NCI-H128 (cell line): ENCODE measurements around the gene DAAM2.

Experiments
- DNase-seq: peaks from one replicate; lab custom pipeline; 2025; ENCODE audit not compliant: unreplicated experiment; lab: John Stamatoyannopoulos, UW

DAAM2 gene

GRCh38 chr6:39904946-39905639 is 112.9 kb downstream of the DAAM2 start:
- DNase-seq: no peak

- no peak for DNase-seq
Observed at GRCh38 chr6:39905640-39905975, 113.4 kb downstream of the DAAM2 start.

- DNase-seq: no peak
Observed at GRCh38 chr6:39906318-39906761, 114.2 kb downstream of the DAAM2 start.

DNA sequence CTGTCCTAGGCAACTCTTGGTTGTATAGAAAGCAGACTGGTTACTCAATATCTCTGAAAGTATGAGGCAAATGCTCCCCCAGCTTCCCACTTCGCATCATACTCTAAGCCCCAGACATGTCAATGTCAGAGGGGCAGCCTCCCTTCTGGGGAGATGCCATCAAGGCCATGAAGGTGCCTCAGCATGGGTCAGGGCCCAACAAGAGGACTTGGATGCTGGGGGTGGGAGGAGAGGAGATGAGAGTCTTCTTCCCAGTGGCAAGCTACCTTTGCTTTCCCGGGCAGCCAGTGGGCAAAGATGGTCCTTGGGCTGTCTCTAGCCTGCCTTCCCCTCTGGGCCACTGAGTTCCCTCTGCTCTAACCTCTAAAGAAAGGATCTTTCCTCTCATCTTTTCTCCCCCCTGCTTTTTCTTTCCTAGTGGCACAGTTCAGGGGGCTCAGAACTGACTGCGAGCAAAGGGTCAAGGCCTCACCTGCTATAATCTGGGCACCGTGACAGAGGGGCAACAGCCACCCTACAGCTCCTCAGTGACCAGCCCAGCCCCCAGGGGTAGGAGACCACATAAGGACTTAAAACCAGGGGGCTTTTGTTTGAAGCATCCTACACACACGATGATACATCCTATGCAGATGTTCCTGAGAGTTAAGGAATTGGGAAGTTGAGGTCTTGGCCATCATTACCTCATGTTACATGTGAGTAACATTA is 115.8 kb downstream of the DAAM2 start:
- no peak for DNase-seq

DNA sequence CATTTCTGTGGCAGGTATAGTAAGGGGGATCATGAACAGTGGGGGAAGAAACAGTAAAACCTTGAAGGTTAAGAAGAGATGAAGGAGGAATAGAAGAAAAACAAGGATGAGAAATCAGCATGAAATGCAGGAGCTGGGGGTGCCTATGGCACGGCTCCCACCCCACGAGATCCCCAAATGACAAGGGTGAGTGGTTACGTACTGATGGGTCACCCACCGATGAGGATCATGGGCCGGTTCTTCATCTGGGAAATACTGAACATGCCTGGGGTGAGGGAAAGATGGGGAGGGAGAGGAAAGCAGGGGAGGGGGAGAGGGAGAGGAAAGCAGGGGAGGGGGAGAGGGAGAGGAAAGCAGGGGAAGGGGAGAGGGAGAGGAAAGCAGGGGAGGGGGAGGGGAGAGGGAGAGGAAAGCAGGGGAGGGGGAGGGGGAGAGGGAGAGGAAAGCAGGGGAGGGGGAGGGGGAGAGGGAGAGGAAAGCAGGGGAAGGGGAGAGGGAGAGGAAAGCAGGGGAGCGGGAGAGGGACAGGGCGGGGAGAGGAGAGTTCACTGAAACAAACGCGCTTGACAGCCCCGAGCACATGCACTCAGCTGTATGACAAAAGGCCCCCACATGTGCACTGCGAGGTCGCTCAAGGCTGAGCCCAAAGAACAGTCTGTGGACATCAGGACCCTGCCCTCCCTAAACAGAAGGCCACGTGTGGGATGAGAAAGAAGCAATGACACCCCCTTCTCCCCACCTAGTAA is 116.8 kb downstream of the DAAM2 start:
- DNase-seq: no peak

- no peak for DNase-seq
Observed at GRCh38 chr6:39909701-39910100, 117.5 kb downstream of the DAAM2 start.

DNA sequence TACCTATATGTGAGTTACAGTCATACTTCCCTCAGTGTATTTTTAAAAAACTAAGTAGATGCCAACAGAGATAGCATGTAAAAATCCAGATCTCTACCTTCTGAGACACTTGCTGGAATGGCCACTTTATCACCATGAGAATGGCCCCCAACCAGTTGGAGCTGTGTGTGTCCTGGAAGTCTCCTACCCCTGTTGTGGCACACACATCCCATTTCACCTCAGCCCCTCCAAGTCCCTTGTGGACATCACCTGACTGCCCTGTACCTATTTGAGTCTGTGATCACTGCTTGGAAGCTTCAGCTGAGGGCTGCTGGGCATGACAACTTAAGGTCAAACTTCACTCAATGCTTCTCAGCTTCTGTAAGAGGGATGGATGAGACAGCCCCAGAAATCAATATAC is 118.0 kb downstream of the DAAM2 start:
- no peak for DNase-seq

GRCh38 chr6:39910744-39911143 is 118.6 kb downstream of the DAAM2 start:
- DNase-seq: no peak

DNA sequence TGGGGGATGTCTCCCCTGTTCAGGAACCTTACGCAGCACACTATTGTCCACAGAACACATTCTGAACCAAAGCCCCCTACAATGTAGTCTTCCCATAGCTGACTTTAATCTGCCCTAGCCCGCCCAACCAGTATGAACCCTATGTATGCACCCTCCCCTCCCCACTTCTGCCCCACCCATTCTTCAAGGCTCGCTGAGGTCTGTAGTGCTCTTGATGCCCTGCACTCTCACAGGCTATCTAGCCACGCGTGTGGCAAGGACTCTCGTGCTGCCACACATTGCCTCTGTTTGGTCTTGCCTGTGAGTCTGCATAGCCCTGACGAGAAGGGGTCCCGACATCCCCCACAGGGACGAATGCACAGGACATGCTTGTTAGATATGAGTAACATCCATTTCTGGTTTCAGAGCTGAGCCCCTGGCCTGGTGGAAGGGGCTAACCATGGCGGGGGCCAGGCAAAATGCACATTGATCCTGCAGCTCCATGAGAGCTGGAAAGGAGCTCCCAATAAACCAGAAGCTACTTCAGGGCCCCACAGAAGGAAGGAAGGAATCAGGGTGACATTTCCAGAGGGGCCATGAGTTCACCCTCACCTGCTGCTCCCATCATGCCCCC is 119.4 kb downstream of the DAAM2 start:
- DNase-seq: no peak

DNA sequence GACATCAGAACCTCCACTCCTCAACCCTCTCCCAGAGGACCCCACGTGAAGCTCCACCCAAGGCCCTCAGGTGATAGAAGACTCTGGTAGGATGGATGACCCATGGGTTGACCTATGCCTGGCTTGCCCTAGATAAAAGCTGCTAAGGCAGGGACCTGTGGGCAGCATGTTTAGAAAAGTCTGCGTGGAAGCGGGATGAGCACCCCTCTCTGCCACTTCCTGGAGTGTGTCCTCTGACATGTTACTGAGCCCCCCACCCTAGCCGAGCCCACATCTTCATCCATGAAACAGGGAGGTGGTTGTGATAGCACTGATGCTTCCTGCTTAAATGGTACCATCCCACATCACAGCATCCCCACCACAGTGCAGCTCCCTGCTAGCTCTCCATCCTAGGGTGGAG is 120.3 kb downstream of the DAAM2 start:
- DNase-seq: no peak

DNA sequence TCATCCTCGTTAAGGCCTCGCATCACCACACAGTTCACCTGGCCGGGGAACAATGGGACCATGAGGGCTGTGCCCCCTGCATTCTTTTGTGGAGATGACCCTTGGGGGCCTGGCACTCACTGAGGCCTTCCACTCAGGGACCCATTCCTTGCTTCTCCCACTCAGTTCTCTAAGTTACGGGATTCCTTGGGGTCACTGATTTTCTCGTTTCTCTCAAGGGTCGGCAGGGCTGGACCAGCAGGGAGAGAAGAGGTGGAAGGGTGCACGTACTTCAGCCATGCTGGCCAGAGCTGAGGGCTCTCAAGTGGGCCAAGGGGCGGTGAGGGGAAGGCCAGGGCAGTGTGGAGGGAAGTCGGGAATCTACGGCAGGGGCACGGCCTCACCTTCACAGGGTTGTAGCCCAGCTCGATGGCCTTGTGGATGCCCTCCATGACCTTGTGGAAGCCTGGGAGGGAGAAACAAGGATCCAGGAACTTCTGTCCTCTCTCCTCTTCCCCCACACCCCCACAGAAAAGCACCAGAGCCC is 121.3 kb downstream of the DAAM2 start:
- DNase-seq: no peak

GRCh38 chr6:39914239-39914638 is 122.1 kb downstream of the DAAM2 start:
- DNase-seq: no peak

DNA sequence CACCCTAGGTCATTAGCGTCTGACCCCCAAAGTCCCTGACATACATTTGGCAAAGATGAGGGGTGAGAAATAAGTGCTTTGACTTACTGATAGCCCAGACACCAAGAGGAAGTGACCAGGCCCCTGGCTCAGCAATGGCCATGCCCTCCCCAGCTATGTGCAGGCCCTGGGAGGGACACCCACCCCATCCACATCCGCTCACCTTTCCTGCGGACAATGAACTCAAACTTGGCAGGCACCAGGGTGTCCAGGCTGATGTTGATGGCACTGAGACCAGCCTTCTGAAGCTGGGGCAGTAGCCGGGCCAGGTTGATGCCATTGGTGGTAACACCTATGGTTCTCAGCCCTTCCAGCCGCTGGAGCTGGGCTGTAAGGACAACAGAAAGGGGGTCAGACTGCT is 123.7 kb downstream of the DAAM2 start:
- no peak for DNase-seq

- DNase-seq: no peak
Observed at GRCh38 chr6:39917329-39917728, 125.2 kb downstream of the DAAM2 start.

- no peak for DNase-seq
Observed at GRCh38 chr6:39917981-39918380, 125.8 kb downstream of the DAAM2 start.

- no peak for DNase-seq
Observed at GRCh38 chr6:39918831-39919230, 126.7 kb downstream of the DAAM2 start.

DNA sequence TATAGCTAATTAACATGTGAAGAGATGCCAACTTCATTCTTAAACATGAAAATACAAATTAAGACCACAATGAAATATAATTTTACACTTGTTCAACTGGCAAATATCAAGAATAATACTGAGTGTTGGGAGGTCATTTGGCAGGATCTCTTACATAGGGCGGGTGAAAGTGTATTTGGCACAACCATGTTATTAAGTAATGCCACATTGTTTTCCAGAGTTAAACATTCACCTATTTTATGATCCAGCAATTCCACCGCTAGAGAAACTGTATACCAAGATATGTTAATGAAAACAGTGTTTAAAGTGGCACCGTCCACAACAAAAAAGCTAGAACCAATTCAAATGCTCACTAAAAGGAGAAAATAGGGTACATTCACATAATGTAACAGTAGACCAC is 128.0 kb downstream of the DAAM2 start:
- no peak for DNase-seq

GRCh38 chr6:39922821-39923220 is 130.6 kb downstream of the DAAM2 start:
- no peak for DNase-seq

- DNase-seq: no peak
Observed at GRCh38 chr6:39923394-39923793, 131.2 kb downstream of the DAAM2 start.

- no peak for DNase-seq
Observed at GRCh38 chr6:39923861-39924260, 131.7 kb downstream of the DAAM2 start.

DNA sequence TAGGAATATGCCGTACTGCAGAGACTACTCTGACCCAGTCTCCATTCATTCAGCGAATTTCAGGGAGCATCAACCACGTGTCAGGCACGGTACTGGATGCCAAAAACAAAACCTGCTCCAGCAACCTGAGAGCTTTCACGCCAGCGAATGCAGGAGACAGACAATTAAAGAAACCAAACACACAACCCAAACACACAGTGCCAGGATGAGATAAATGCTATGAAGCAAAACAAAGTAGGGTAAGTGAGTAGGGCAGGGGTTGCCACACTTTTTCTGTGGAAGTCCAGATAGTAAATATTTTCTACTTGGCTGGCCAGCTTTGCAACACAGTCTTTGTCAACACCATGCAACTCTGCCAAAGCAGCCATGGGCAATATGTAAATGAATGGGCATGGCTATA is 132.1 kb downstream of the DAAM2 start:
- no peak for DNase-seq
